Stimulated activated CD8-positive, alpha-beta memory T cell treated with anti-CD3 and anti-CD28 coated beads, Interleukin-7, amount 100 ng/mL, for 4 hours (primary cell): Measurements from ENCODE around the gene TLE4.
A peak's percentile ranks its signal among the peaks of the same experiment; 100 is the strongest.
"Not testable (repeated sequence)": the region's sequence is repeated elsewhere in the genome, so short reads cannot be mapped to it uniquely, and the experiment has no call there.

Experiments used
- DNase-seq, 2 donors: peaks; one replicate each; pipeline ENCODE4 v3.0.0-alpha.2; 2020; ENCODE audit warnings: low read depth in 2 of 2

The TLE4 gene

GRCh38 chr9:79603222-79603920 lies 31.6 kb downstream of the TLE4 start:
- DNase-seq = no peak

- no peak for DNase-seq
Observed at GRCh38 chr9:79604149-79604548, 32.4 kb downstream of the TLE4 start.

- DNase-seq = no peak
Observed at GRCh38 chr9:79604921-79605562, 33.3 kb downstream of the TLE4 start.

GRCh38 chr9:79606529-79606928 lies 34.8 kb downstream of the TLE4 start:
- not testable (repeated sequence) for DNase-seq

- no peak for DNase-seq
Observed at GRCh38 chr9:79609468-79610018, 37.8 kb downstream of the TLE4 start.

GRCh38 chr9:79610019-79610631 lies 38.4 kb downstream of the TLE4 start:
- DNase-seq = no peak

GRCh38 chr9:79610791-79611614 lies 39.2 kb downstream of the TLE4 start:
- DNase-seq = no peak

- no peak for DNase-seq
Observed at GRCh38 chr9:79613145-79613544, 41.4 kb downstream of the TLE4 start.

- no peak for DNase-seq
Observed at GRCh38 chr9:79615038-79615437, 43.3 kb downstream of the TLE4 start.

GRCh38 chr9:79616013-79616412 lies 44.2 kb downstream of the TLE4 start:
- DNase-seq = no peak

- no peak for DNase-seq
Observed at GRCh38 chr9:79616971-79617370, 45.2 kb downstream of the TLE4 start.

GRCh38 chr9:79617395-79617794 lies 45.6 kb downstream of the TLE4 start:
- no peak for DNase-seq

- no peak for DNase-seq
Observed at GRCh38 chr9:79619930-79620329, 48.2 kb downstream of the TLE4 start.

- DNase-seq = no peak
Observed at GRCh38 chr9:79621916-79622575, 50.3 kb downstream of the TLE4 start.

GRCh38 chr9:79623799-79624721 lies 52.3 kb downstream of the TLE4 start:
- DNase-seq = peak; percentile 35 to 44

- no peak for DNase-seq
Observed at GRCh38 chr9:79629721-79630120, 58.0 kb downstream of the TLE4 start.

- no peak for DNase-seq
Observed at GRCh38 chr9:79630521-79631403, 59.0 kb downstream of the TLE4 start.

- no peak for DNase-seq
Observed at GRCh38 chr9:79632060-79632459, 60.3 kb downstream of the TLE4 start.

GRCh38 chr9:79632705-79633104 lies 60.9 kb downstream of the TLE4 start:
- DNase-seq = no peak
